HG03571 (cell line): Measurements from ENCODE around the gene ZNF491.
A peak's percentile ranks its signal among the peaks of the same experiment; 100 is the strongest.
"Not testable (repeated sequence)": the region's sequence is repeated elsewhere in the genome, so short reads cannot be mapped to it uniquely, and the experiment has no call there.

Source experiments
- ATAC-seq: cut with Tn5 transposase; IDR thresholded peaks from one replicate; pipeline ENCODE4 v1.9.1; 2021; ENCODE audit not compliant: unreplicated experiment

The ZNF491 gene

GRCh38 chr19:11806354-11807098, 8.2 kb downstream of the ZNF491 start:
- no peak for ATAC-seq

GRCh38 chr19:11807099-11807380, 8.7 kb downstream of the ZNF491 start:
- no peak for ATAC-seq

GRCh38 chr19:11813703-11814028, 15.3 kb downstream of the ZNF491 start:
- ATAC-seq = peak; percentile 27

- ATAC-seq = peak; percentile 92
Observed at GRCh38 chr19:11814029-11814699, 15.8 kb downstream of the ZNF491 start, which contains the start of gene ZNF440. TSS of gene ZNF440 (plus strand) at chr19:11814273. CDS start at chr19:11814448, 175 bp downstream.

GRCh38 chr19:11814700-11815035, 16.3 kb downstream of the ZNF491 start:
- no peak for ATAC-seq

GRCh38 chr19:11821474-11822109, 23.3 kb downstream of the ZNF491 start:
- no peak for ATAC-seq

GRCh38 chr19:11828957-11829876, 30.9 kb downstream of the ZNF491 start:
- ATAC-seq = not testable (repeated sequence)

GRCh38 chr19:11832253-11832912, 34.1 kb downstream of the ZNF491 start:
- ATAC-seq = no peak

- ATAC-seq = no peak
Observed at GRCh38 chr19:11833541-11833940, 35.2 kb downstream of the ZNF491 start.

- not testable (repeated sequence) for ATAC-seq
Observed at GRCh38 chr19:11835626-11836066, 37.3 kb downstream of the ZNF491 start.

- no peak for ATAC-seq
Observed at GRCh38 chr19:11843722-11844121, 45.4 kb downstream of the ZNF491 start.

- ATAC-seq = not testable (repeated sequence)
Observed at GRCh38 chr19:11847615-11848014, 49.3 kb downstream of the ZNF491 start.

GRCh38 chr19:11848200-11848593, 49.9 kb downstream of the ZNF491 start:
- ATAC-seq = no peak

GRCh38 chr19:11848594-11849469, 50.5 kb downstream of the ZNF491 start, which contains the start of gene ZNF439:
TSS of gene ZNF439 (plus strand) at chr19:11848726. CDS start at chr19:11848868, 142 bp downstream.
- ATAC-seq = no peak

GRCh38 chr19:11850289-11850688, 52.0 kb downstream of the ZNF491 start:
- ATAC-seq = not testable (repeated sequence)

- ATAC-seq = no peak
Observed at GRCh38 chr19:11853358-11853757, 55.0 kb downstream of the ZNF491 start.

GRCh38 chr19:11856596-11857250, 58.4 kb downstream of the ZNF491 start:
- ATAC-seq = no peak
